WERI-Rb-1 (cell line): ENCODE data around the gene NIPAL1.

Source experiments
- DNase-seq: peaks from one replicate; pipeline ENCODE4 v3.0.0-alpha.2; 2020
- H3K27ac ChIP-seq: fragments of 250-450 bp; sonication (Bioruptor Pico); 2 replicates; pipeline ENCODE4 v1.5.1; 2020; ENCODE audit warnings: mild to moderate bottlenecking, moderate library complexity
- H3K27me3 ChIP-seq: fragments of 250-450 bp; sonication (Bioruptor Pico); 2 replicates; pipeline ENCODE4 v1.5.1; 2021; ENCODE audit warnings: mild to moderate bottlenecking, low read depth, moderate library complexity; ENCODE audit not compliant: insufficient read depth, severe bottlenecking
- H3K36me3 ChIP-seq: fragments of 250-450 bp; sonication (Bioruptor Pico); 2 replicates; pipeline ENCODE4 v1.5.1; 2020; ENCODE audit warnings: mild to moderate bottlenecking, moderate library complexity
- H3K4me3 ChIP-seq: 2 replicates; pipeline ENCODE4 v1.5.1; 2011; ENCODE audit warnings: low read depth, mild to moderate bottlenecking, control low read depth, low read length
- H3K9me3 ChIP-seq: fragments of 250-450 bp; sonication (Bioruptor Pico); 2 replicates; pipeline ENCODE4 v1.5.1; 2021; ENCODE audit warnings: mild to moderate bottlenecking, moderate library complexity; ENCODE audit not compliant: severe bottlenecking
- TF ChIP-seq, protein P1 (sequence below): IDR thresholded peaks from 2 replicates; pipeline ENCODE4 v1.5.1; 2011; ENCODE audit warnings: low read depth, mild to moderate bottlenecking, control low read depth, inconsistent platforms, low read length

NIPAL1 gene

DNA sequence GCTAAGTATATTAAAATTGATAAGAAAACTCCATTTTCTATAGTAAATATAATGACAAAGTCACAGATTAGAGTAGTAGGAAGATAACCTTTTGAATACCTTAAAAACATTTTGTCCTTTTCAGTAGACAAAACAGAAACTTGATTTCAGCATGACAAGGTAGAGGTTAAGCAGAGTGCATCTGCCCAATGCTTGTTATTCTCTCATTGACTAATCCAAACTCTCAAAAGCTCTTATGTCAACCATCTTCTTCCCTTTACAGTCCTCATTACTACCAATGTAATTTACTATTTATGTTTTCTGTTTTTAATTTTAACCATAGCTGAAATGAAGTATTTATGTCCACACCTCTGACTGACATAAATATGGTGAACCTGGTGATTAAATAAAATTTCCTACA lies 11.1 kb downstream of the NIPAL1 start:
- no peak for DNase-seq
- Histone ChIP-seq H3K27ac (no peak overlapping the region), H3K9me3 (no peaks in the 10 kb centered on the region), H3K27me3 (no peaks in the 10 kb centered on the region), H3K36me3 (no peaks in the 10 kb centered on the region), H3K4me3 (no peak overlapping the region)
- TF ChIP-seq, protein P1, sequence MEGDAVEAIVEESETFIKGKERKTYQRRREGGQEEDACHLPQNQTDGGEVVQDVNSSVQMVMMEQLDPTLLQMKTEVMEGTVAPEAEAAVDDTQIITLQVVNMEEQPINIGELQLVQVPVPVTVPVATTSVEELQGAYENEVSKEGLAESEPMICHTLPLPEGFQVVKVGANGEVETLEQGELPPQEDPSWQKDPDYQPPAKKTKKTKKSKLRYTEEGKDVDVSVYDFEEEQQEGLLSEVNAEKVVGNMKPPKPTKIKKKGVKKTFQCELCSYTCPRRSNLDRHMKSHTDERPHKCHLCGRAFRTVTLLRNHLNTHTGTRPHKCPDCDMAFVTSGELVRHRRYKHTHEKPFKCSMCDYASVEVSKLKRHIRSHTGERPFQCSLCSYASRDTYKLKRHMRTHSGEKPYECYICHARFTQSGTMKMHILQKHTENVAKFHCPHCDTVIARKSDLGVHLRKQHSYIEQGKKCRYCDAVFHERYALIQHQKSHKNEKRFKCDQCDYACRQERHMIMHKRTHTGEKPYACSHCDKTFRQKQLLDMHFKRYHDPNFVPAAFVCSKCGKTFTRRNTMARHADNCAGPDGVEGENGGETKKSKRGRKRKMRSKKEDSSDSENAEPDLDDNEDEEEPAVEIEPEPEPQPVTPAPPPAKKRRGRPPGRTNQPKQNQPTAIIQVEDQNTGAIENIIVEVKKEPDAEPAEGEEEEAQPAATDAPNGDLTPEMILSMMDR, result no peak

DNA sequence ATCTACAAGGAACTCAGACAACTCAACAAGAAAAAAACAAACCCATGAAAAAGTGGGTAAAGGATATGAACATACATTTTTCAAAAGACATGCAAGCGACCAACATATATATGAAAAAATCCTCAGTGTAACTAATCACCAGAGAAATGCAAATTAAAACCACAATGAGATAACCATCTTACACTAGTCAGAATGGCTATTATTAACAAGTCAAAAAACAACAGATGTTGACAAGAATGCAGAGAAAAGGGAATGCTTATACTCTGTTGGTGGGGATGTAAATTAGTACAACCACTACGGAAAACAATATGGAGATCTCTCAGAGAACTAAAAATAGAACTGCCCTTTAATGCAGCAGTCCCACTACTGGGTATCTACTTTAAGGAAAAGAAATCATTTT lies 12.1 kb downstream of the NIPAL1 start:
- no peaks in the 10 kb centered on the region for H3K36me3 ChIP-seq
- no peak for DNase-seq
- H3K9me3 ChIP-seq, result no peaks in the 10 kb centered on the region
- no peak overlapping the region for H3K27ac ChIP-seq
- no peaks in the 10 kb centered on the region for H3K27me3 ChIP-seq
- no peak overlapping the region for H3K4me3 ChIP-seq
- TF ChIP-seq, protein P1, result no peak

DNA sequence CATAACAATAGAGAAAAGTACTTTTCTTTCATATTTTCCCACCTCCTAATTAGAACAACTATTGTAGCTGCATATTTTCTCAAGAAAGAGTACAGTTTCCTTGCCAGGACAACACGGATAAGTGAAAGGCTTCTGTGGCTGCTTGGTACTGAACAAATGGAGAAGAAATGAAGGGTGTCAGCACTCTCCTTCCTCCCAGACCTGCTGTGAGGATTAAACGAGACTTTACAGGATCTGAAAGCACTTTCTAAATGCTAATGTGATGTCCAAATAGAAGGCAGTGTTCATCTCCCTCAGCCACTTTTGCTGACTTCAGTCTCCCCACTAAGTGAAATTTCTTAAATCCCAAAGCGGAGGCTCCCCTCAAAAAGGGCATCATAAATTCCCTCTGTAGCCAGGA lies 13.9 kb downstream of the NIPAL1 start:
- no peak overlapping the region for H3K27ac ChIP-seq
- no peaks in the 10 kb centered on the region for H3K9me3 ChIP-seq
- TF ChIP-seq, protein P1, result no peak

DNA sequence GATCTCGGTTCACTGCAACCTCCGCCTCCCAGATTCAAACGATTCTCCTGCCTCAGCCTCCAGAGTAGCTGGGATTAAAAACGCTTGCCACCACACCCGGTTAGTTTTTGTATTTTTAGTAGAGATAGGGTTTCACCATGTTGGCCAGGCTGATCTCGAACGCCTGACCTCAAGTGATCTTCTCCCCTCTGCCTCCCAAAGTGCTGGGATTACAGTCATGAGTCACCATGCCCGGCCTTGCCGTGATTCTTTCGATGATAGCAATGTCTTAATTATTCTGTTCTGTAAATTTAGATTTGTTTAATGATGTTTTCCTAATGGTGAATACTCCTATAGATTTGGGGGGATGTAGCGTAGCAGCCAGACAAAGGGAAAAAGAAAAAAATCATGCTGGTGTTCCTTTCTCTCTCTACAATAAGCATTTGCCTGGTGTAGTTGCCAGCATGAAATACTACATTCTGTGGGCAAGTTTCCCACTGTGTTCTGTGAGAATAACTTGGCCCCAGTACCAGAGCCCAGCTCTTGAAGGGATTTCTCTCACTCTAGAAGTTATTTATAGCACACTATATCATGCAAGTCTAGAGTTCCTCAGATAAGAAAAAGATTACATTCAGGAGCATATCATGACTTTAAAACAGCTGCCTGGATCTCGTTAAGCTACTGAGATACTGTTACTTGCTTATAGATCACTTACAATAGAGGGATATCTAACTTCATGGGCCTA lies 15.4 kb downstream of the NIPAL1 start:
- no peak overlapping the region for H3K27ac ChIP-seq
- no peak overlapping the region for H3K4me3 ChIP-seq
- TF ChIP-seq, protein P1, result no peak
- H3K27me3 ChIP-seq, result no peaks in the 10 kb centered on the region
- no peaks in the 10 kb centered on the region for H3K36me3 ChIP-seq
- no peaks in the 10 kb centered on the region for H3K9me3 ChIP-seq
- no peak for DNase-seq

More for the DNA sequence above, 13.9 kb downstream of the NIPAL1 start:
- no peaks in the 10 kb centered on the region for H3K27me3 ChIP-seq
- no peak for DNase-seq
- no peak overlapping the region for H3K4me3 ChIP-seq
- no peaks in the 10 kb centered on the region for H3K36me3 ChIP-seq

DNA sequence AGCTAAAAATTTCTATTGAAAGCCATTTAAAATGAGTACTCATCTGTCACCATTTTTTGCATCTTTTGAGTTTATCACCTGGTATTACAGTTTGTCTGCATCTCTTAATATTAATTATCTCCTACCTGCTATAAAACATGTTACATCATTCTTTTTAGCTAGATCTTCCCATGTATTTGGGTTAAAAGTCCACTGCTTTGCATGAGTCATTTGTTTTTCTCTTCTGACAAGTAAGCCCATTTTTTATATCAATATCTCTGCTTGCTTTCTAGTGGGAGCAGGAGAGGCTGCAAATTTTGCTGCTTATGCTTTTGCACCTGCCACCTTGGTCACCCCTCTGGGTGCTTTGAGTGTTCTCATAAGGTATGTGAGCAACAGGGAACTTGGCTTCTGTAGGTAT lies 16.1 kb downstream of the NIPAL1 start:
- Histone ChIP-seq H3K36me3 (no peaks in the 10 kb centered on the region), H3K27me3 (no peaks in the 10 kb centered on the region), H3K27ac (no peak overlapping the region), H3K4me3 (no peak overlapping the region), H3K9me3 (no peaks in the 10 kb centered on the region)
- no peak for DNase-seq
- TF ChIP-seq, protein P1, result no peak

DNA sequence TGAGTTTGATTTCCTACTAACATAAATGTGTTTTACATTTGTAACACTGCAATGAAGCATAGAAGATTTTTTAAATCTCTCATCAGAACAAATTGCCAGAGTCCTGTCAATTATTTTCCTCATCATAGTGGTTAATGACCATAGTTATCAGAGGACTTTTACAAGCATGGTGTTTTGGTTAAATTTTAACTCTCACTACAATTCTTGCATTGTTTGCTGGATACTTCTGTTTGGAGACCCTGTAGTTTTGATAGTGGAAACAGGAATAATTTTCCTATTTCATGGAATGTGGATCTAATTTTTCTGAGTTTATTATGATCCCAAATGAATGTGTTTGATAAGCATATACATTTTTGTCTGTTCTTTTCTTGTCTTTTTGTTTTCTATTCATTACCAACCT lies 16.8 kb downstream of the NIPAL1 start:
- H3K27me3 ChIP-seq, result no peaks in the 10 kb centered on the region
- TF ChIP-seq, protein P1, result no peak
- DNase-seq, result no peak
- H3K9me3 ChIP-seq, result no peaks in the 10 kb centered on the region
- no peak overlapping the region for H3K4me3 ChIP-seq
- H3K27ac ChIP-seq, result no peak overlapping the region
- H3K36me3 ChIP-seq, result no peaks in the 10 kb centered on the region
